GM19240 (cell line): ENCODE data around the gene TSHZ1.

Source experiments
- DNase-seq: peaks from one replicate; pipeline ENCODE4 v3.0.0; 2011; ENCODE audit warnings: low spot score; ENCODE audit not compliant: insufficient read length

TSHZ1 gene

DNA sequence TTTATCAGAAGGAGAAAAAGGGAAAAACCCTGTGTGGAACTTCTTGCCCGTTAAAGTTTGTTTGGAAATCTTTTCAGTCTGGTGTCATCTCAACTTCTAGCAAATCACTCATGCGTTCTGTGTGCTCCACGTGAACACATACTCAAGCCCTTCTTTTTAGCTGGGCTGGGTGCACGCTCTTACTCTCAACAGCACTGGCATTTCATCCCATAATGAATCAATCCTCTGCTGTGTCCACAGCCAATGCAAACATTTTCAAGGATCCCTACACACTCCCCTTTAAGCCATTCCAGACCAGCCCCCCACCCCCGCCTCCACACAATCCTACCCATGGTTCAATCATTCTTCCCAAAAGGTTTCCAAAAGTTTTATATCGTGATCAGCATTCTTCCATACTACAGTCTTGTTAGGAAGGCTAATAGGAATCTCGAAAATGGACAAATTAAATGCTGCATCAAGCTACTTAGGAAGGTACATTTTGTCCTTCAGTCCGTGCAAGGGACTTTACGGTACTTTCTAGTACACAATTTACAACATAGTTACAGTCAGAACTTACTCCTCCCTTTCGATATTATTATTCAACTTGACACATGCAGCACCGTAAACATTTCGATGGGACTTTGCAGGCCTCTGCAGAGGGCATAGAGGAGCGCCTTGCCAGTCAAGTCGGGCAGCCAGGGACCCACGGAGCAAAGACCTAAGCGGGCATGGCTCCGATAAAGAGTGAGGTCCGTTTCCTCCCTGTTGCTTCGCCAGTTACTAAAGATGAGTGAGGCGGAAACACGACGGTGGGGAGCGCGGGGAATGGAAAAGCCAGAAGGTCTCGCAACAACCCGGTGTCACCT lies 3.1 kb upstream of the TSHZ1 start:
- DNase-seq, result peak; percentile 27

DNA sequence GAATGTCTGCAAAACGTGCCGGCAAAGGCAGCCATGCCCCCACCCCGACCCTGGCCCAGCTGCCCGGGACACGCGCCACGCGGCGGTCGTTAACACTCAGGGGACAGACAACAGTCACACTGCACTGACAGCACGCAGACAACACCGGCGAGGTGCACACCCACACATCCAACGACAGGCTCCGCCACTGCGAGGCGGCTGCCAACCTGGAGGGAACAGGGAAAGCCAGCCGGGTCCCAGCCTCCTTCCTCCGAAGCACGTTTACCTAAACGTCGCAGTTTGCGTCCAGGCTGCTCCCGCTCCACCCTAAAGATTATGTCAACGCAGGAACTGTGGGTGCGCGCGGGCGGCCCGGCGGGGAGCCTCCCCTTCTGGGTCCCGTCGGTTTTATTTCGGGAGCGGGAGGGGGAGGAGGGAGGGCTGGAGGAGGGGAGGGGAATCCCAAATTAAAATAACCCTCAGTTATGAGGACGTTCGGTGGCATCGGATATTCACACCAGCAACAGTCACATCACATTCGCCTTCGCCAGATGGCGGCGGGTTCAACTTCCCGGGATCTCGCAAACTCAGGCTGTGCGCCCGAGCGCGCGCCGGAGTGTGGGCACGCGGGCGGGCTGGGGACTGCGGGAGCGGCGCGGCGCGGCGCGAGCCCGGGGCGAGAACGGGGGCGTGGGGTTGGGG lies 2.3 kb upstream of the TSHZ1 start:
- DNase-seq, result peak; percentile 11

DNA sequence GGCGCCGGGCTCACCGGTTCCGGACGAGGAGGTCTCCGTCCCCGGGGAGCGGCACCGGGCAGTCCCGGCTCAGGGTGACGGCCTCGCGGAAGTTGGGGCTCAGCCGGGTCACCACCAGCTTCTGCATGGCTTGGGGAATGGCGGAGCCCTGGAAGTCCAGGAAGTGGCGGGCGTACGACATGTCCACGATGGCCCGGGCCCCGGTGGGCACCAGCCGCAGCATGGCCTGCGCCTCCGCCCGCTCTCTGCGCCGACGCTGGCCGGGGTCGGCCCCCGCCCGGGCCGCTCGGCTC lies 1.8 kb upstream of the TSHZ1 start:
- DNase-seq, result no peak

DNA sequence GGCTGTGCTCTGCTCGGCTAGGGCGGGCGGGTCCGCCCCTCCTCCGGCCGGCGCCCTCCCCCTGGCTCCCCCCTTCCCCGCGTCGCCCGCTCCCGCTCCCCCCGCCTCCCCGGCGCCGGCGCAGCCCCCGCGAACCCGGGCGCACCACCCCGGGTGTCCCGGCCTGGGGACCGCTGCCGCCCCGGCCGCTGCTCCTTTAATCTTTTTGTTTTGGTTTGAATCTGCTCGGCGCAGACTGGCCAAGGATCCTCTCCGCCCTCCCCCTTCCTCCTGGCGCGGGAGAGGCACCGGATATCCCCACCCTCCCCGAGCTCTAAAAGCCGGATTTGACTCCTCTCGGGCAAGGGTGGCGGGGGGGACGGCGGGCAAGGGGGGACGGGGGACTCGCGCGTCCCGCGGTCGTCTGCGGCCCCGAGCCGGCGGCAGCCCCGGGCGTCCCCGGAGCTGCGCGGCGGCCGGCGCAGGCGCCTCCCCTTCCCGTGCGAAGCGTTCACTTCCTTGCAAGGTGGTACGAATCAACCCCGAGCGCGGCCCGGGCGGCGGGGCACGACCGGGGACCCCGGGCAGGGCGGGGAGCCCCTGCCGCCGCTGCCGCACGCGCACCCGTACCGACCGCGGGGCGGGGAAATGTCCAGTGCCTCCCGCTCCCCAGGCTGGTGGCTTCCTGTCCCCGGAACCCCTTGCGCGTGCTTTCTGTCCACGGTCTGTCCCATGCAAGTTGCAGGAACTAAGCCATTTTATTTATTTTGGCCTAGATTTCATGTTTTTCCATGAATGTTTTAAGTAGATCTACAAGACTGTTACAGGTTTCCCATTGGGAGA lies 1.3 kb upstream of the TSHZ1 start, which contains the start of gene PTGR3:
Gene PTGR3 (minus strand): TSS at position 11 of the 822 bp plus-strand sequence. CDS start 81 bp downstream, outside the sequence.
- peak; percentile 83 for DNase-seq

DNA sequence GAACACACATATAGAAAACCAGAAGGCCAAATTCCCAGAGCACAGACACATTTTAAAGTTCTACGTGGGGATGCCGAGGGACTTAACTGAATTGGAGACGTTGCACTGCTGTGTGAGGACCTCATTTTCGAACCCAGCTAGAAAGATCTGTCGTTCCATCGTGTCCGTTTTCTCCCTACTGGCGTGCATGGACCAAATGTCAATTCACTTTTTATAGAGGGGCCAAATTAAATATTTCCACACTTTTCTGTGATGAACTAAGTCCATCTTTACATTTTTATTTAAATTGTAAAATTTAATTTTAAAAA lies 692 bp upstream of the TSHZ1 start:
- DNase-seq, result no peak

DNA sequence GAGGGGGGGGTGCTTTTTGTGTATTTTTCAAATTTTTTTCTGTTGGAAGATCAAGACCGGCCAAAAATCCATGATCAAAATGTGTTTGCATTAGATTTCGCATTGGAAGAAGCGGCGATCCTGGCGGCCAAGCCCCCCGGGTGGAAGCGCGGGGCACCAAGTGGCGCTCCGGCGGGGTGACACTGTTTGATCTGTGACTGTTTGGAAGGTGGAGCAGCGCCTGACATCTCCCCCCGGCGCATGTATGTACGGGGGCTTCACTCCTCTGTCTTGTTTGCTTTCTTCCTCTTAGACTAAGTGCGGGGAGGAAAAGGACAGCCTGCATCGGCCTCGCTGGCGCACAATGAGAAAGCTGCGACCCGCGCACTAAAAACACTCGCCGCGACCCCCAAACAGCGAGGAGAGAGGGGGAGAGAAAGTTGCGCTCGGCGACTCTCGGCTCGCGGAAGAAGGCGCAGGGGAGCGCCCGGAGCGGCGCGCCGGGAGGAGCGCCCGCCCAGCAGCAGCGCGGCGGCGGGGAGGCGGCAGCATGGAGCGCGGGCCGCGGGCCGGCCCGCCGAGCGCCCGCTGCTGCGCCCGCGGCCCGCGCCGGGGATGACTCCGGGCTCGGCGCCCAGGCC lies 515 bp downstream of the TSHZ1 start:
- peak; percentile 21 for DNase-seq

DNA sequence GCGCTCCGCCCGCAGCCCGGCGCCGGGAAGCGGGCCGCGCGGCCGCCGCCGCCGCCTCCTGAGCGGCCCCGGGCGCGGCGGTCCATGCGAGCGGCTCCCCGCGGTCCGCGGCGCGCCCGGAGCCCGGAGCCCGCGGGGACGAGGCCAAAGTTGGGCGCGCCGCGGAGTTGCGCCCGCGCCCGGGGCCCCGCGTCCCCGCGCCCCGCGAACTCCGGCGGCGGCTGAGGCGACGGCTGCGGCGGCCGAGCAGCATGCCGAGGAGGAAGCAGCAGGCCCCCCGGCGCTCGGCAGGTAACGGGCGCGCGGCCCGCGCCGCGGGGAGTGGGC lies 992 bp downstream of the TSHZ1 start:
- DNase-seq, result no peak

DNA sequence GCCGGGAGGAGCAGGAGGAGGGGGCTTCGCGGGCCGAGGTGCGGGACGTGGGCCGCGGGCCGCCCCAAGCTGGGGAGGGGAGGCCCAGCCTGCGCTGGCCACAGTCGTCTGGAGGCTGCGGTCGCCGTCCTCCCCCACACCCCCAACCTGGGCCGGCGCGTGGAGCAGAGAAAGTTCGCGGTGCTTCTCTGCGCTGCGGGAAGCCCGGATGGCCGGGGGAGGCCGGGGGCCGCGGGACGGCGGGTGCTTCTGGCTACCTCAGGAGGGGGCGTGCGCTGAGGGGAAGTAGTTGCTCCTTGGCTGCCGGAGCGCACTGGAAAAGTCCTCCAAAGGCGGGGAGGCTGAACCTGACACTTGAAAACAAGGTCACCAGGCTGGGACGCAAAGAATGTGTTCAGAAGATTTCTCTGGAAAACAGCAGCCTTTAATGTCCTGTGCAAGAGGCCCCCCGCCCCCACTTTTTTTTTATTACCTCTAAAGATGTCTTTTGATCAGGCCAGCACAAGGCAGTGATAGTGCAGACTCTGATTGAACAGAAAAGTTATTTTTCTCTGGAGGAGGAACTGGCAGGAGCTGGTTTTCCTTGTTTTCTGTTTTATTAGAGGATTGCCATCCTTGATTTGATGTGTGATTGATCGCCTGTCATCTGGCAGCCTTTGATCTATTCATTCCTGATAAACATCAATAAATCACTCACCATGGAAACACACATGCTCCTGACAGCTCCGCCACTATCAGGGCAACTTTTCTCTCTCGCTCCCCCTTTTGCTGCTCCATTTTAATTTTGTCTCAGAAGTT lies 1.6 kb downstream of the TSHZ1 start:
- no peak for DNase-seq

DNA sequence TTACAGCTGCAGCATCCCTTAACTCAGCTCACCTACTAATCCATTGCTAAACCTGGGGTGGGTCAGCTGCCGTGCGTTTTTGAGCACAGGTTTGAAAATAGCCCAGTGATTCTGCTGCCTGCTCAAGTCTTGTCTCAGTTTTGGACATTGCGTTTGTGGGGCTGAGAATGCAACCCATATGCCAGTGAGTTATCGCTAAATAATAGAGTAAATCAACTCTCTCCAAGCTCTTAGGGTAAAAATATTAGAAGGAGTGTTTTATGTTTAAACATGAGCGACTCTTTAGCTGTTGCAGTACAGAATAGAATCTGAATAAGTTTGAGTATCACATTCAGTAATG lies 2.1 kb downstream of the TSHZ1 start:
- no peak for DNase-seq

DNA sequence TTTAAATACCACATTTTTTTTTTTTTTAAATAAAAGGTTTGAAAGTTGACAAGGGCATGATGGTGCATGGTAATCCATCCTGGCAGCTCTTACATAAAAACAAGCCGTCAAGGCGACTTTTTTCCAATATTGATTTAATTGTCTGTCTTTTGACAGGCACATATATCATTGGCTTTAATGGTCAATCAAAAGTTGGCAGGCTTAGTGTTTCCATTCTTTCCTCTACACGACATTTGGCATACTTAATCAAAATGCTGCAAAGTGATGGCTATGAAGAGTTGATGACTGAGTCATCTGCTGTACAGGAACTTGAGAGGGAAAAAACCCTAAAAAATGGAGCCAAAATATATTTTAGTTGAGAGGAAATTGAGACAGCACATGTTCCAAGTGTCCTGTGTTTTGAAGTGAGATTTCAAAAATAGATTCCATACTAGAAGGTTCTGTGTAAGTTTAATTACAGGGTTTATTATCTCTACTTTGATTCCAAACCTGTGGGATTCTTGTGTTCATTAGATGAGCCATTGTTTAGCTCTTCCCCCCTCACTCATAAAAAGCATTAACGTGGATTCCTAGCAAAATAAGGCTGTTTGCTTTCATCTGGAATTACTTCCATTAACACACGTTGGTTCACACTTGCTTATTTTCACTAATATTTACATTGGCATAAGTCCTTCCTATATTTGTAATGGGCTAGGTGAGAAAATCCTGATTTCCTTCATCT lies 3.2 kb downstream of the TSHZ1 start:
- DNase-seq, result no peak

DNA sequence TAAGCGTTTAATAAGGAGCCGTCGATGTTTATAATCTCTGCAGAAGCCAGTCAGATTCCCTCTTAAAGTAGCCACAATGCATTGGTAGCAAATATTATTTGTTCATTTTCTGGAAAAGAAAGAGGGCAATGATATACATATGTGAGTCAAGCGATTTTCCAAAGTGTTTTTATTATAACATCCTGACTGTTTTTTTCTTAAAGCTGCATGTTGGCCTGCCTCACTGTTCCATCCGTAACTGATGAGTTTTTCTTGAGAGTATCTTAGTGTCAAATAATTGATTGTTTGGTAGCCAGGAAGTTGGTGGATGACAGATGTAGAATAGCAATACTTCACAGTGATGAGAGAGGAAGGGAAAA lies 3.7 kb downstream of the TSHZ1 start:
- no peak for DNase-seq

DNA sequence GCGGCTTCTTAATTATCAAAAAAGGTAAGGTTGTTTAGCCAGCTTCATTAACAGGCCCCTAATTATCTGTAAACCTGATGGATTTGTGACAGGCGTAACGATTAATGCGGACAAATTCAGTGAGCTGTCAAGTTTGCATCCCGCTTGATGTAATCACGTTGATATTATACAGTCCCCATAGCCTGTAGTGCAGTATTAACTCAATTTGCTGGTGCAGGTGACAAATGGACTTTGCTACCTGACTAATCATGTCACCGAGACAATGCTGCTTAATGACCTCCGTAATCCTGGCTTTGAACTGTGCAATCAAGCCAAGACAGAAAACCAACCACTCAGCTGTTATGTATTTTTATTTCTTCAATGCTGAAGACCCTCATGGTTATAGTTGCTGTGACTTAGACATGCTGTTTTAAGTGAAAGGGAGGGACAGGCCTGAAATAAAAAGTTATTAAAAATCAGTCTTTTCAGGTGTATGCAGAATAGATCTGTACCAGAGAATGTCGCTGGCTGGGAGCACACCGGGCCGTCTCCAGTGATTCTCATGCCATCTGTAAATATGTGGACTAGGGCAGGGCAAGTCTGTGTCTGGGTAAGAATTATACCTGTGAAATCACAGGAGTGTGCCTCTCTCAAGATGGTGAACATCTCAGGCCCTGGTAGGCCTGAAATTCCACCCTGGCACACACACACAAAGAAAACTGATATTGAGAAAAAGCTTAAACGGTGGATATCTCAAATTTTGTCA lies 4.3 kb downstream of the TSHZ1 start:
- no peak for DNase-seq

DNA sequence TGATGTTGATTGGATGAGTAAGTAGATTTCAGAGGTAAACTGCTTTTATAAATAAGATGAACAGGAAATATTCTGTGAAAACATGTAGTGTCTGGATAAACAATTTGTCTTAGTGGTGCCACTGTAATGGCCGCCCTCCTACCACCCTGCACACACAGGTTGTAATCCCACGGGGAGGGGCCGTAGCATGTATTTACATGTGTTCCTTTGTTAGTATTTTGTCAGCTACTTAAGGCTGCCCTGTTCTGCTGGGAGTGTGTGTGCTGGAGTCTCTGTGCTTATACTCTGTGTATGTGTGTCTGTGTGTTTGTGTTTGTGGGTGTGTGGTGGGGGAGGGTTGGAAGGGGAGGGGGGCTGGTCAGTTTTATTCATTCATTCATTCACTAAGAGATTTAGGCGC lies 5.1 kb downstream of the TSHZ1 start:
- no peak for DNase-seq

DNA sequence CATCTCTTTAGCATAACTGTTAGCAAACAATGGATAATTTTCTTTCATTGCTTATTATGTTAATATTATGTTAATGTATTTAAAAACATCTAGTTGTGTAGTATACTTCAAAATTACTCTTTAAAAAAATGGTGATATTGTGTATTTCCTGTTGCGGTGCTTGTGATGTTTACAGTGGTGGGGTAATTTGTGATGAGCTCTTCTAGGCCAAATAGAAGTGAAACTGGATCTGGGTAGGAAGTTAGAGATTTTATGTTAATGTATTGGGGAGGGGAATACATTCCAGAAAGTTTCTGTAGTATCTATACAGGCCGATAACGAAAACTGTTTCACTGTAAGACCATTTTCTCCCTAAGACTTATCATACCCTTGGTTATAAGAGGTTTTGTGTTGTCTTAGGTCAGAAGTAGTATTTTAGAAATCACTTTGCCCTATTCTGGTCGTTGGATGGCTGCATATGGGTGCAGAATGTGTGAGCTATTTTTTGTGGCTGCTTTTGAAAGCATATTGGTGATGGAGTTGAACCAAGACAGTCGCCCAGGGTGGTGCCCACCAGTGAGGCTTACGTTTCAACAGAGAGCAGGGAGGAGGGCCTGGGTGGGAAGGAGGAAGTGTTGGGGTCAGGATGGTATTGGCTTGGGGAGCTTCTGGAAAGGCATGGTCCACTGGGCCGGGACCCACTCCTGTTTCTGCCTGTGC lies 5.8 kb downstream of the TSHZ1 start:
- no peak for DNase-seq

DNA sequence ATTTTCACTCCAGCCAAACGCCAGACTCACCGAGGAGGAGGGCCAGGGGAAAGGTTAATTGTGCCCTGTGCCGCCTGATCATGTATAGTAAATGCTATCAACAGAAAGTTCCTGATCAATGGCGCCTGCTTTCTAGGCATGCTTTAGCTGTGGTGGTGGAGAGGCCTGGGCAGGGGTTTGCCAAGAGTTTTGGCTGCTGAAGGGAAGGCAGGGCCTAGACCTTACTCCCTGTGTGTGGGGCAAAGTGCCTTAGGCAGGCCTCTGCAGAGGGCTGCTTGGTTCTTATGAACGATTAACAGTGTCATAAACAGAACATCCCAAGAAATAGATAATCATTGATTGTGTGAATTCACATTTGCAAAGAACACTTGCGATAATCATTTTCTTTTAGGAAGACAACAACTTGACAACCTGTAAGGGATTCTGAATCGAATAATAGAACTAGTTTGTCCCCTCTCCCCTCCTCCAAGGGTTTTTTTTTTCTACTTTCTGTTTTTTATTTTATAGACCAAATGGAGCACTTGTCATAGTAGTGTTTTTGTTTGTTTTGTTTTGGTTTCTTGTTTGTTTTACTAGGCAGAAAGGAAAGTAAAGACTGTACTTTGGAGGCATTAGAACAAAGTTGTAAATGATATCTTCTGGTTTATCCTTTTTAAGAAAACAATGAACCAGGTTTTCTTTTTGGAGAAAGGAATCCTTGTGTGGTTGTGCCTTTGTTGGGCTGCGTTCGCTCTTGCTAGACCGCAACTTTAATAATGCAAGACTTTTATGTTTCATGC lies 6.5 kb downstream of the TSHZ1 start:
- no peak for DNase-seq

DNA sequence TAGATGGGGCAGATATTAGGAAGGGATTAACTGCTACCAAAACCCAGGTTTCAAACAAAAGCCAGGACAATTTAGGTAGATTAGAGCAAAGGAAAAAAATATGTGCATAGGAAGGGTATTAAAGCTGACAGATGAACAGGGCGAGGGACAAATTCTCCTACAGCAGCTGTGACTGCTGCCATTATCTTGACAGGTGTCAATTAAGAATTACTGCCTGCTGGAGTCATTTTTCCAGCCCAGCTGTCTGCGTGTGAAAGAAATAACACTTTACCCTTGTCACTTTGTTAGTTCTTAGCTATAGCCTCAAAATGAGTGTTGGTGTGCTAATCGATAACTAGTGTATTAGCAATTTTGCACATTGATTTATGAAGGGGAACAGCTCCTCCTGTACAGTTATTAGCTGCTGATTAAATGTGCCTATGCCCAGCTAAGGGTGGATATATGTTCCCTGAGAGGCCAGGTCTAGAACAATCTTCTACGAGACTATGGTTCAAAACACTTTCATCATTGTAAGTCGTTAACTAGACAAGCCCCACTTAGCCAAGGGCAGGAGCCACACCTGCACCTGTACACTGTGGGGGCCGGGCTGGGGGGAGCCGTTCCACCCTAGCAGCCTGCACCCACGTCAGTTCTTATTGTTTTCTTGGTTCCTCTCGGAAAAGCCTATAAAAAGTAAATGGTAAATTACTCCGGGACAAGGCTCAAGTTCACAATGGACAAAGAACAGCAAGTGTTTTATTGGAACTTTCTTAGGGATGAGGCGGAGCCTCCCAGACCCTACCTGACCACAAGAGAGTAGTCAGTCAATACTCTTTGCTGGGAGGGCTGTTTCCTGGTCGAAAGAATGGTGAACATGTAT lies 7.7 kb downstream of the TSHZ1 start:
- DNase-seq, result no peak

DNA sequence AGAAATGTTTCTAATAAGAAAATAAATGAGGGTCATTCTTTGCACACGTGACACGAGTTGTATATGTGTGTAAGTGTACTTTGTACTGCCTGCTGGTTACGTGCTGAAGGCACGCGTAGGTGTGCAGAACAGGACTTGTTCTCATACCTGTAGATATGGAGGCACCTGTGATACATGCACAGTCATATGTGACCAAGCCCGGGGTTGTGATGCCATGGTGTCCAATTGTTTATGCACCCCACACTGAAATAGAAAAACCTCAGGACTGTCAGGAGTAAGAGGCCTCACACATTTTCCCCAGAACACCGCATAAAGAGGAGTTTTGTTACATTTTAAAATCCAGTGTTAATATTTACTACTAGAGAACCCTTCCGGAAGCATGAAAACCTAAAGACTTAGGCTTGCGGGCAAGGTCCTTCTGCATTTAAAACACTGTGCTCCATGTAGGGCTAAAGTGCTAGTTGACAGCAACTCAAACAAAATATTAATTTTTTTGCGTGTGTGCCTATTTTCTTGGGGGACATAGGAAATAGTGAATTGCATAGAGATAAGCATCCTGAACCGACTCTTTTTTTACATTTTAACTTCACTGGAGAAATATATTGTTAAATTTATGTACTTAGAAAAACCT lies 9.3 kb downstream of the TSHZ1 start:
- DNase-seq, result no peak
